C4-2B (cell line): ENCODE measurements around the gene IFT74.
"Not testable (repeated sequence)": the region's sequence is repeated elsewhere in the genome, so short reads cannot be mapped to it uniquely, and the experiment has no call there.

ENCODE experiments used
- H3K27ac ChIP-seq: fragments of 450-650 bp; 2 replicates; pipeline ENCODE4 v1.5.1; 2017
- ZFX ChIP-seq: fragments of 450-650 bp; IDR thresholded peaks from 2 replicates; pipeline ENCODE4 v1.6.1; 2017
- TF ChIP-seq, protein P1 (sequence below): fragments of 450-650 bp; conservative IDR thresholded peaks from 2 replicates; pipeline ENCODE4 v1.5.1; 2017; ENCODE audit warnings: mild to moderate bottlenecking

IFT74 gene

GRCh38 chr9:27090231-27090630 lies 134.0 kb downstream of the IFT74 start:
- H3K27ac ChIP-seq, result no peak overlapping the region
- TF ChIP-seq, protein P1, sequence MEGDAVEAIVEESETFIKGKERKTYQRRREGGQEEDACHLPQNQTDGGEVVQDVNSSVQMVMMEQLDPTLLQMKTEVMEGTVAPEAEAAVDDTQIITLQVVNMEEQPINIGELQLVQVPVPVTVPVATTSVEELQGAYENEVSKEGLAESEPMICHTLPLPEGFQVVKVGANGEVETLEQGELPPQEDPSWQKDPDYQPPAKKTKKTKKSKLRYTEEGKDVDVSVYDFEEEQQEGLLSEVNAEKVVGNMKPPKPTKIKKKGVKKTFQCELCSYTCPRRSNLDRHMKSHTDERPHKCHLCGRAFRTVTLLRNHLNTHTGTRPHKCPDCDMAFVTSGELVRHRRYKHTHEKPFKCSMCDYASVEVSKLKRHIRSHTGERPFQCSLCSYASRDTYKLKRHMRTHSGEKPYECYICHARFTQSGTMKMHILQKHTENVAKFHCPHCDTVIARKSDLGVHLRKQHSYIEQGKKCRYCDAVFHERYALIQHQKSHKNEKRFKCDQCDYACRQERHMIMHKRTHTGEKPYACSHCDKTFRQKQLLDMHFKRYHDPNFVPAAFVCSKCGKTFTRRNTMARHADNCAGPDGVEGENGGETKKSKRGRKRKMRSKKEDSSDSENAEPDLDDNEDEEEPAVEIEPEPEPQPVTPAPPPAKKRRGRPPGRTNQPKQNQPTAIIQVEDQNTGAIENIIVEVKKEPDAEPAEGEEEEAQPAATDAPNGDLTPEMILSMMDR, result no peak
- TF ChIP-seq ZFX, result no peak

- TF ChIP-seq ZFX, result no peak
- TF ChIP-seq, protein P1, result no peak
- no peak overlapping the region for H3K27ac ChIP-seq
These were observed 134.5 kb downstream of the IFT74 start for GRCh38 chr9:27090711-27091110.

GRCh38 chr9:27092496-27092895 lies 136.3 kb downstream of the IFT74 start:
- H3K27ac ChIP-seq, result not testable (repeated sequence)

- H3K27ac ChIP-seq, result not testable (repeated sequence)
These were observed 137.3 kb downstream of the IFT74 start for GRCh38 chr9:27093384-27094067.

DNA sequence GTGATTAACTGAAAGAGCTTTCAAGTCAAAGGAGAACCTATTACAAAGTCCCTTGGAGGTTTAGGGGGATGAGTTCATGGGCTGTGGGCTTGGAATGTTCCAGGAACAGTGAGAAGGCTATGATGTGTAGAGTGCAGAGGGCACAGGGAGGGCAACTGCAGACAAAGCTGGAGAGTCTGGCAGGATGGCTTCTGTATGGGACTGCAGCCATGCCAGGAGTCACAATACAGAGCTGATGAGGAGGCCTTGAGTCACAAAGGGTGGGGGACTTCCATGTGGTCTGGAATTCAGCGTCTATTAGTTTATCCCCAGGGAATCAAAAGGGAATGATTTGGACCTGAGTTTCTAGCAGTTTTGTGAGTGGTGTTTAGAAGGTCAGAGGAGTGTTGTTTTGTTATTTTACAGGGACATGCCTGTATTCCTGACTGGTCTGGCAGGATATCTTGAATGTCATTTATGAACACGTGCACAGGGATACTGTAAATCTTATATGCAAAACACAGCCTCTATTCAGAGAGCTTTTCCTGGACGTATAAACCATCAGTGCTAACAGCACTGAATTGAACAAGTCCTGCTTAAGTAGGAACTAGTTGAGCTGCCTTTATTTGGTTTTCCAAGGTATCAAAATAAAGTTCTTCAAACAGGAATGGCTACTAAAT lies 138.6 kb downstream of the IFT74 start:
- TF ChIP-seq, protein P1, result no peak
- no peak for TF ChIP-seq ZFX
- H3K27ac ChIP-seq, result no peak overlapping the region

- no peak overlapping the region for H3K27ac ChIP-seq
- no peak for TF ChIP-seq ZFX
- TF ChIP-seq, protein P1, result no peak
These were observed 151.0 kb downstream of the IFT74 start for GRCh38 chr9:27107241-27107640.

DNA sequence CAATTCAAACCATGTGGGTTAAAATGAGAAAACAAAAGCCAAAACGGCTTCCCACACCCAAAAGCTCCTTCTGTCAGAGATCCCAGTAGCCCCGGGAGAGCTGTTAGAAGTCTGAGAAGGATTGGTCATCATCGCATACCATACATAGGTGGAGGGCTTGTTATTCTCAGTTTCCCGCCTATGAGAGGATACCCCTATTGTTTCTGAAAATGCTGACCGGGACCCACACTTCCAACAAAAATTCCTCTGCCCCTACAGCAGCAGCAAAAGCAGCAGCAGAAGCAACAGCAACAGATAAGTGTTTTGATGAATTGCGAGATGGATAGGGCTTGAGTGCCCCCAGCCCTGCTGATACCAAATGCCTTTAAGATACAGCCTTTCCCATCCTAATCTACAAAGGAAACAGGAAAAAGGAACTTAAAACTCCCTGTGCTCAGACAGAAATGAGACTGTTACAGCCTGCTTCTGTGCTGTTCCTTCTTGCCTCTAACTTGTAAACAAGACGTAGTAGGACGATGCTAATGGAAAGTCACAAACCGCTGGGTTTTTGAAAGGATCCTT lies 152.8 kb downstream of the IFT74 start, which contains the start of gene TEK:
TEK (plus strand) TSS at position 245 of the 561 bp plus-strand sequence. CDS start 366 bp downstream, outside the sequence.
- H3K27ac ChIP-seq, result no peak within 1 kb of the TSS
- TF ChIP-seq, protein P1, result no peak
- no peak for TF ChIP-seq ZFX

- TF ChIP-seq, protein P1, result no peak
- no peak overlapping the region for H3K27ac ChIP-seq
These were observed 153.4 kb downstream of the IFT74 start for GRCh38 chr9:27109621-27110020.
